ENCODE measurements around the gene DNM1L.

Gene DNM1L

DNA sequence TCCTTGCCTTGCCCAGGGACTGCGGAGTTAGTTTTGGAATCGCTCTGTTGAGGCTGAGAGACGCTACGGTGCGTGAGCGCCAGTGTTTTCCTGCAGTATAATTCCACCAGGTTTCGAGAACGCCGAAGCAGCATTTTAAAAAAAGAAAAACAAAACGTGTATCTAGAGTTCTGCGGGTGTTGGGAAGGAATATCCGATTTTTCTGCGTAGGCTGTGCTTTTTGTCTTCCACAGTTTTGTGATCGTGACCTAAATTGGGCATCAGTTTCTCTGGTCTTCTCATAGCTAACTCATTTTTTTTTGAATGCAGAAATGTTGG, 778 bp downstream of the DNM1L start:
- H3K36me3 ChIP-seq (ENCODE audit: control insufficient read depth in 4 of 4, insufficient read depth in 4 of 4, low read length in 3 of 4), result peaks cover 0 to 5% (median 0%) of the 10 kb centered on the region in 4 experiments
- peaks cover 6 to 18% (median 12%) of the 10 kb centered on the region in 4 experiments for H3K4me1 ChIP-seq (ENCODE audit: control extremely low read depth in 1 of 4, control insufficient read depth in 4 of 4, insufficient read depth in 4 of 4, low read length in 3 of 4)
- no peaks in the 10 kb centered on the region for H3K9me3 ChIP-seq (ENCODE audit: control extremely low read depth in 1 of 5, control insufficient read depth in 4 of 5, insufficient read depth in 2 of 5, low read depth in 1 of 5, low read length in 4 of 5)
- peak overlapping the region; percentile 86 to 92 for H3K27ac ChIP-seq (ENCODE audit: insufficient read depth in 1 of 2, low read depth in 1 of 2, low read length in 2 of 2, poor library complexity in 1 of 2, severe bottlenecking in 2 of 2)
- no peak for DNase-seq
- H3K4me3 ChIP-seq (ENCODE audit: control insufficient read depth in 1 of 7, extremely low read depth in 1 of 7, insufficient read depth in 4 of 7, low read depth in 2 of 7, low read length in 6 of 7), result peak overlapping the region; percentile 93 to 99 (median 96)
- H3K27me3 ChIP-seq (replicated peaks in 2 of 5; ENCODE audit: control insufficient read depth in 4 of 5, insufficient read depth in 5 of 5, low read length in 4 of 5), result no peaks in the 10 kb centered on the region
- 0% methylated on average over 10 of the region's 14 CpGs for WGBS (ENCODE audit: insufficient coverage)
- CTCF ChIA-PET, result interaction anchor here (1.2 kb wide), 1 partner anchor 223 kb away, joined by 3 read pairs; no protein-coding TSS in a partner anchor
- POLR2A ChIA-PET, result no interaction called here

DNA sequence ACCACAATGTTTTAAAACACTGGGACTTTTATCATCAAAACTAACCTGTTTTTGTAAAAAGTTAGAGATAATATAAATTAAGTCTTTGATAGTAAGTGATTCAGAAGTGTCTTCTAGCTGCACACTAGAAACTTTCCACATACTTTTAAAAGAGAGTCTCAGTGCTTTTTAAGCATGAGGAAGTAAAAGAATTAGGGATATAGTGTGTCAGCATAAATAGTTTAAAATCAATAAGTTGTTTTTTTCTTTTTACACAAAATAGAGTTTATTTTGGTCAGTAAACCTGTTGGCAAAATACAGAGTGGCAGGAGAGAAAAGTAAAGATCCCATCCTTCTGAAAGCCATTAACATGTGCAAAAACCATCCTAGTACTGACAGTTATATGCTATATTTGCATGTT, 1.7 kb downstream of the DNM1L start:
- ChIA-PET CTCF (interaction anchor here (1.0 kb wide), 1 partner anchor 303 kb away, joined by 3 read pairs; no protein-coding TSS in a partner anchor), POLR2A (no interaction called here)
- Histone ChIP-seq H3K27me3 (replicated peaks in 2 of 5; ENCODE audit: control insufficient read depth in 4 of 5, insufficient read depth in 5 of 5, low read length in 4 of 5) (no peaks in the 10 kb centered on the region), H3K9me3 (ENCODE audit: control extremely low read depth in 1 of 5, control insufficient read depth in 4 of 5, insufficient read depth in 2 of 5, low read depth in 1 of 5, low read length in 4 of 5) (no peaks in the 10 kb centered on the region), H3K4me3 (ENCODE audit: control insufficient read depth in 1 of 7, extremely low read depth in 1 of 7, insufficient read depth in 4 of 7, low read depth in 2 of 7, low read length in 6 of 7) (peak overlapping the region in 5 of 7 experiments; percentile 93 to 96 (median 93)), H3K36me3 (ENCODE audit: control insufficient read depth in 4 of 4, insufficient read depth in 4 of 4, low read length in 3 of 4) (peaks cover 0 to 5% (median 3%) of the 10 kb centered on the region in 4 experiments), H3K27ac (ENCODE audit: insufficient read depth in 1 of 2, low read depth in 1 of 2, low read length in 2 of 2, poor library complexity in 1 of 2, severe bottlenecking in 2 of 2) (peak overlapping the region; percentile 86 to 92), H3K4me1 (ENCODE audit: control extremely low read depth in 1 of 4, control insufficient read depth in 4 of 4, insufficient read depth in 4 of 4, low read length in 3 of 4) (peaks cover 6 to 18% (median 12%) of the 10 kb centered on the region in 4 experiments)
- no peak for DNase-seq

DNA sequence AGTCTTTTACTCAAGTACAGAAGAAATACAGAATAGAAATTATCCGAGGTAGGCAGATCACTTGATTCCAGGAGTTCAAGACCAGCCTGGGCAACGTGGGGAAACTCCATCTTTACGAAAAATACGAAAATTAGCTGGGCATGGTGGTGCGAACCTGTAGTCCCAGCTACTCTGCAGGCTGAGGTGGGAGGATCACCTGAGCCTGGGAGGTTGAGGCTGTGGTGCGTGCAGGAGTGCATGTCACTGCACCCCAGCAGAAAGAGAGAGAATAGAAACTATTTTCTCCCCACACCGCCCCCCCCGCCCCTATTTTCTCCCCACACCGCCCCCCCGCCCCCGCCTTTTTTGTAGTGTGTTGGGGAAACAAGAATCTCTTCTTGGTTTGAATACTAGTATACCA, 2.2 kb downstream of the DNM1L start:
- Histone ChIP-seq H3K27me3 (replicated peaks in 2 of 5; ENCODE audit: control insufficient read depth in 4 of 5, insufficient read depth in 5 of 5, low read length in 4 of 5) (no peaks in the 10 kb centered on the region), H3K4me1 (ENCODE audit: control extremely low read depth in 1 of 4, control insufficient read depth in 4 of 4, insufficient read depth in 4 of 4, low read length in 3 of 4) (peaks cover 6 to 18% (median 12%) of the 10 kb centered on the region in 4 experiments), H3K36me3 (ENCODE audit: control insufficient read depth in 4 of 4, insufficient read depth in 4 of 4, low read length in 3 of 4) (peaks cover 0 to 5% (median 4%) of the 10 kb centered on the region in 4 experiments), H3K9me3 (ENCODE audit: control extremely low read depth in 1 of 5, control insufficient read depth in 4 of 5, insufficient read depth in 2 of 5, low read depth in 1 of 5, low read length in 4 of 5) (no peaks in the 10 kb centered on the region), H3K27ac (ENCODE audit: insufficient read depth in 1 of 2, low read depth in 1 of 2, low read length in 2 of 2, poor library complexity in 1 of 2, severe bottlenecking in 2 of 2) (no peak overlapping the region), H3K4me3 (ENCODE audit: control insufficient read depth in 1 of 7, extremely low read depth in 1 of 7, insufficient read depth in 4 of 7, low read depth in 2 of 7, low read length in 6 of 7) (peak overlapping the region in 1 of 7 experiments; percentile 96)
- CTCF ChIA-PET, result interaction anchor here (0.7 to 1.0 kb wide), 2 partner anchors 14 to 303 kb away, joined by 3 read pairs; no protein-coding TSS in a partner anchor
- POLR2A ChIA-PET, result no interaction called here
- DNase-seq, result no peak
- WGBS (ENCODE audit: insufficient coverage), result 94% methylated on average over 6 of the region's 11 CpGs

DNA sequence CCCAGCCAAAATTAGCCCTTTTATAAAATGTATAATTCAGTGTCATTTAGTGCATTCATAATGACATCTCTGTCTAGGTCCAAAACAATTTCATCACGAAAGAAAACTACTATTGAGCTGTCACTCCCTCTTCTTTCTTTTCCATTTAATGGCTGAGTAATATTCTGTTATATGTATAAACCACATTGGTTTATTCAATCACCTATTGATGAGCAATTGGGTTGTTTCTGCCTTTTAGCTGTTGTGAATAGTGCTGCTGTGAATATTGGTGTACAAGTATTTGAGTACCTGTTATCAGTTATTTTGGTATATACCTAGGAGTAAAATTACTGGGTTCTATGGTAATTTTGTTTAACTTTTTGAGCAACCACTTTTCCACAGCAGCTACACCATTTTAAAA, 7.2 kb downstream of the DNM1L start:
- H3K36me3 ChIP-seq (ENCODE audit: control insufficient read depth in 4 of 4, insufficient read depth in 4 of 4, low read length in 3 of 4), result peaks cover 0 to 7% (median 6%) of the 10 kb centered on the region in 4 experiments
- no peak overlapping the region for H3K27ac ChIP-seq (ENCODE audit: insufficient read depth in 1 of 2, low read depth in 1 of 2, low read length in 2 of 2, poor library complexity in 1 of 2, severe bottlenecking in 2 of 2)
- H3K9me3 ChIP-seq (ENCODE audit: control extremely low read depth in 1 of 5, control insufficient read depth in 4 of 5, insufficient read depth in 2 of 5, low read depth in 1 of 5, low read length in 4 of 5), result peaks cover 0 to 4% (median 0%) of the 10 kb centered on the region in 5 experiments
- DNase-seq, result no peak
- ChIA-PET CTCF (interaction anchor here (1.0 kb wide), 1 partner anchor 34 kb away, joined by 3 read pairs; no protein-coding TSS in a partner anchor), POLR2A (no interaction called here)
- H3K27me3 ChIP-seq (replicated peaks in 2 of 5; ENCODE audit: control insufficient read depth in 4 of 5, insufficient read depth in 5 of 5, low read length in 4 of 5), result no peaks in the 10 kb centered on the region
- H3K4me1 ChIP-seq (ENCODE audit: control extremely low read depth in 1 of 4, control insufficient read depth in 4 of 4, insufficient read depth in 4 of 4, low read length in 3 of 4), result peaks cover 0 to 2% (median under 1%) of the 10 kb centered on the region in 4 experiments
- no CpG with 5 or more reads among the region's 1 CpG for WGBS (ENCODE audit: insufficient coverage)
- no peak overlapping the region for H3K4me3 ChIP-seq (ENCODE audit: control insufficient read depth in 1 of 7, extremely low read depth in 1 of 7, insufficient read depth in 4 of 7, low read depth in 2 of 7, low read length in 6 of 7)

DNA sequence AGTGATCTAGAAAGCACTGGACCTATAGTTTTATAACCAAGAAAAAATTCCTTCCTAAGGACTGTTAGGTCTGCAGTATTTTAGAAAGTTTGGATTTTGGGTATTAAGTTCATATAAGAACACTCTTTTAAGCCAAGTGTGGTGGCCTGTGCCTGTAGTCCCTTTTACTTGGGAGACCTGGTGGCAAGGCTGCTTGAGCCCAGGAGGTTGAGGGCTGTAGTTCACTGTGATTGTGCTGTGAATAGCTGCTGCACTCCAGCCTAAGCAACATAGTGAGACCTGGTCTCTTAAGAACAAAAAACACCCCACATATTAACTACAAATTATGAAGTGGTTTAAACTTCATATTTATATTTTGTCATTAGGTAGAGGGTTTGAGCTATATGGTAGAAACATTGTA, 9.7 kb downstream of the DNM1L start:
- no peak overlapping the region for H3K4me3 ChIP-seq (ENCODE audit: control insufficient read depth in 1 of 7, extremely low read depth in 1 of 7, insufficient read depth in 4 of 7, low read depth in 2 of 7, low read length in 6 of 7)
- peaks cover 0 to 9% (median 0%) of the 10 kb centered on the region in 4 experiments for H3K4me1 ChIP-seq (ENCODE audit: control extremely low read depth in 1 of 4, control insufficient read depth in 4 of 4, insufficient read depth in 4 of 4, low read length in 3 of 4)
- DNase-seq, result no peak
- H3K27me3 ChIP-seq (replicated peaks in 2 of 5; ENCODE audit: control insufficient read depth in 4 of 5, insufficient read depth in 5 of 5, low read length in 4 of 5), result no peaks in the 10 kb centered on the region
- H3K36me3 ChIP-seq (ENCODE audit: control insufficient read depth in 4 of 4, insufficient read depth in 4 of 4, low read length in 3 of 4), result peaks cover 0 to 7% (median 6%) of the 10 kb centered on the region in 4 experiments
- ChIA-PET CTCF (interaction anchor here (0.8 to 1.3 kb wide), 3 partner anchors 10 to 17 kb away, joined by 3 to 5 read pairs (median 3); partner anchors contain the start of gene DNM1L), POLR2A (interaction anchor here (0.7 kb wide), 1 partner anchor 899 kb away, joined by 3 read pairs; no protein-coding TSS in a partner anchor)
- H3K27ac ChIP-seq (ENCODE audit: insufficient read depth in 1 of 2, low read depth in 1 of 2, low read length in 2 of 2, poor library complexity in 1 of 2, severe bottlenecking in 2 of 2), result no peak overlapping the region
- peaks cover 0 to 4% (median 0%) of the 10 kb centered on the region in 5 experiments for H3K9me3 ChIP-seq (ENCODE audit: control extremely low read depth in 1 of 5, control insufficient read depth in 4 of 5, insufficient read depth in 2 of 5, low read depth in 1 of 5, low read length in 4 of 5)

DNA sequence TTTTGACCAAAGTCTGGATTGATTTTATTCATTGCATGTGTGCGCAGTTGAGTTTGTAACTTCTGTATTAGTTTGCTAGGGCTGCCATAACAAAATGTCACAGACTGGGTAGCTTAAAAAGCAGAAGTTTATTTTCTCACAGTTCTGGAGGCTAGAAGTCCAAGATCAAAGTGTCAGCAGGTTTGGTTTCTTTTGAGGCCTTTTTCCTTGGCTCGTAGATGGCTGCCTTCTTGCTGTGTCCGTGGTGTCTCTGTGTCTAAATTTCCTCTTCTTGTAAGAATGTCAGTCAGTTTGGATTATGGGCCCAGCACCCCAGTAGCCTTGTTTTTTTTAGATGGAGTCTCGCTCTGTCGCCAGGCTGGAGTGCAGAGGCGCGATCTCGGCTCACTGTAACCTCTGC, 11.8 kb downstream of the DNM1L start:
- Histone ChIP-seq H3K36me3 (ENCODE audit: control insufficient read depth in 4 of 4, insufficient read depth in 4 of 4, low read length in 3 of 4) (peaks cover 4 to 9% (median 7%) of the 10 kb centered on the region in 4 experiments), H3K4me1 (ENCODE audit: control extremely low read depth in 1 of 4, control insufficient read depth in 4 of 4, insufficient read depth in 4 of 4, low read length in 3 of 4) (peaks cover 0 to 9% (median 0%) of the 10 kb centered on the region in 4 experiments), H3K9me3 (ENCODE audit: control extremely low read depth in 1 of 5, control insufficient read depth in 4 of 5, insufficient read depth in 2 of 5, low read depth in 1 of 5, low read length in 4 of 5) (peaks cover 0 to 4% (median 3%) of the 10 kb centered on the region in 5 experiments), H3K4me3 (ENCODE audit: control insufficient read depth in 1 of 7, extremely low read depth in 1 of 7, insufficient read depth in 4 of 7, low read depth in 2 of 7, low read length in 6 of 7) (no peak overlapping the region), H3K27me3 (replicated peaks in 2 of 5; ENCODE audit: control insufficient read depth in 4 of 5, insufficient read depth in 5 of 5, low read length in 4 of 5) (no peaks in the 10 kb centered on the region), H3K27ac (ENCODE audit: insufficient read depth in 1 of 2, low read depth in 1 of 2, low read length in 2 of 2, poor library complexity in 1 of 2, severe bottlenecking in 2 of 2) (no peak overlapping the region)
- no peak for DNase-seq
- ChIA-PET POLR2A (no interaction called here), CTCF (no interaction called here)
- 99% methylated on average over 8 of the region's 8 CpGs for WGBS (ENCODE audit: insufficient coverage)

GRCh38 chr12:32692358-32692757, 13.3 kb downstream of the DNM1L start:
- Histone ChIP-seq H3K27me3 (replicated peaks in 2 of 5; ENCODE audit: control insufficient read depth in 4 of 5, insufficient read depth in 5 of 5, low read length in 4 of 5) (no peaks in the 10 kb centered on the region), H3K36me3 (ENCODE audit: control insufficient read depth in 4 of 4, insufficient read depth in 4 of 4, low read length in 3 of 4) (peaks cover 3 to 9% (median 6%) of the 10 kb centered on the region in 4 experiments), H3K27ac (ENCODE audit: insufficient read depth in 1 of 2, low read depth in 1 of 2, low read length in 2 of 2, poor library complexity in 1 of 2, severe bottlenecking in 2 of 2) (peak overlapping the region in 1 of 2 experiments; percentile 32), H3K9me3 (ENCODE audit: control extremely low read depth in 1 of 5, control insufficient read depth in 4 of 5, insufficient read depth in 2 of 5, low read depth in 1 of 5, low read length in 4 of 5) (peaks cover 0 to 4% (median 3%) of the 10 kb centered on the region in 5 experiments), H3K4me3 (ENCODE audit: control insufficient read depth in 1 of 7, extremely low read depth in 1 of 7, insufficient read depth in 4 of 7, low read depth in 2 of 7, low read length in 6 of 7) (no peak overlapping the region), H3K4me1 (ENCODE audit: control extremely low read depth in 1 of 4, control insufficient read depth in 4 of 4, insufficient read depth in 4 of 4, low read length in 3 of 4) (peaks cover 0 to 9% (median 0%) of the 10 kb centered on the region in 4 experiments)
- no CpG with 5 or more reads among the region's 1 CpG for WGBS (ENCODE audit: insufficient coverage)
- POLR2A ChIA-PET, result no interaction called here
- CTCF ChIA-PET, result interaction anchor here (1.1 to 1.3 kb wide), 2 partner anchors 15 to 21 kb away, joined by 3 read pairs; no protein-coding TSS in a partner anchor
- no peak for DNase-seq
